Stomach (tissue), 9 donors: Measurements from ENCODE around the gene JAG1. TPM values are rescaled to one million over a fixed set of nuclear protein-coding genes. Genes with fewer than 3 reads are reported as not detected.

Experiments used
- DNase-seq, 2 donors: peaks; one replicate each; pipeline versions ENCODE4 v3.0.0 to v3.0.0-alpha.2; 2013 to 2019
- H3K27ac ChIP-seq, 5 donors: fragments of 200-600 bp in 4 of 5; sonication (generic) in 4 of 5; one replicate each; pipeline ENCODE4 v1.5.1; 2013 to 2019; ENCODE audit warnings: mild to moderate bottlenecking in 1 of 5, moderate library complexity in 1 of 5
- H3K27me3 ChIP-seq, 3 donors: fragments of 200-600 bp; sonication (generic); one replicate each; pipeline ENCODE4 v1.5.1; 2017 to 2019; ENCODE audit warnings: mixed run types in 1 of 3
- H3K36me3 ChIP-seq, 4 donors: fragments of 200-600 bp; sonication (generic); 1 replicate in 3 of 4; 2 replicates in 1 of 4; pipeline ENCODE4 v1.5.1; 2016 to 2019
- H3K4me1 ChIP-seq, 4 donors: fragments of 200-600 bp; sonication (generic); one replicate each; pipeline ENCODE4 v1.5.1; 2016 to 2019
- H3K4me3 ChIP-seq, 4 donors: fragments of 200-600 bp; sonication (generic) in 3 of 4; one replicate each; pipeline ENCODE4 v1.5.1; 2016 to 2019; ENCODE audit warnings: mild to moderate bottlenecking in 1 of 4
- H3K9me3 ChIP-seq, 4 donors: fragments of 200-600 bp; sonication (generic); one replicate each; pipeline ENCODE4 v1.5.1; 2016 to 2019
- EP300 ChIP-seq: sonication (generic); formaldehyde crosslinking; IDR thresholded peaks from one replicate; pipeline ENCODE4 v1.6.1; 2017; ENCODE audit warnings: antibody characterized with exemption
- POLR2A ChIP-seq, 4 donors: fragments of 450-650 bp; IDR thresholded peaks; one replicate each; pipeline ENCODE4 v1.6.1; 2016; ENCODE audit warnings: antibody characterized with exemption in 4 of 4, control low read depth in 2 of 4, mild to moderate bottlenecking in 1 of 4, moderate library complexity in 1 of 4
- POLR2AphosphoS5 ChIP-seq, 3 donors: sonication (generic); formaldehyde crosslinking; IDR thresholded peaks; one replicate each; pipeline ENCODE4 v1.6.1; 2016; ENCODE audit warnings: antibody characterized with exemption in 3 of 3
- WGBS, 5 donors: extraction: QIAGEN DNeasy Blood & Tissue Kit in 3 of 5; methylation state at CpG; one replicate each; pipeline versions ENCODE4 v1.1.5 to v1.1.7; 2013 to 2018; 5-methylcytosine and 5-hydroxymethylcytosine counted together
- intact Hi-C: fragments of 100-400 bp; cut with DNase I; formaldehyde crosslinking; loops from one replicate; pipeline ENCODE4 v1.15.1; 2023; ENCODE audit warnings: low total_unique reads
- polyA plus RNA-seq, 3 donors: library from polyadenylated mRNA; stranded (reverse); fragments of 200-250 nt; gene quantifications; one replicate each; pipeline ENCODE4 v1.2.3, GENCODE V29; 2013
- total RNA-seq, 5 donors: library from RNA; depleted of rRNA; stranded (reverse); fragments of >200 nt; gene quantifications; one replicate each; pipeline versions ENCODE4 v1.1.0 to v1.2.3, GENCODE V29; 2014 to 2016
- TF ChIP-seq, protein P1 (sequence below), 7 experiments: fragments of 450-650 bp in 4 of 7; fragments of 200-600 bp in 3 of 7; sonication (generic) in 3 of 7; IDR thresholded peaks; one replicate each; pipeline ENCODE4 v1.5.1; 2016 to 2019; ENCODE audit warnings: antibody characterized with exemption in 7 of 7, control low read depth in 2 of 7, mild to moderate bottlenecking in 1 of 7
- donor health status: healthy with polysubstance abuse.
- donor health status: Bipolar disorder and iron deficiency.
- donor health status: healthy.

JAG1 gene
- total and polyA plus RNA-seq, 8 donors = 5.2 to 133 (median 62.2) TPM

DNA sequence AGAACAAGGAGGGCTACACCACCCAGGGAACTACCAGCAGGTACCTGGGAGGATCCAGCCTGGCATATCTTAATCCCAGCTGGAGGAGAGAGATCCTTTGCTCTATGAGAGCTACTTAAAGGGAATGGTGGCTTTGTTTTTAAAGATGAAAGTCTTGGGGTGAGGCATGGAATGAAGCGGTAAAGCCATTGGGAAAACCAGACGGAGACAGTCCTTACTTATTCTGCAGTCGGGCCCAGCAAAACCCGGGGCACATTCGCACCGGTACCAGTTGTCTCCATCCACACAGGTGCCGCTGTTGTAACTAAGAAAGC is 30.3 kb downstream of the JAG1 start:
- H3K36me3 ChIP-seq = peaks cover 95 to 99% (median 98%) of the 10 kb centered on the region in 4 donors
- peaks cover 5 to 44% (median 21%) of the 10 kb centered on the region in 4 donors for H3K4me1 ChIP-seq
- H3K27me3 ChIP-seq = no peaks in the 10 kb centered on the region
- intact Hi-C loops = no loop called here
- WGBS, 5 donors = 89 to 99% (median 98%) methylated on average over 7 of the region's 7 CpGs
- TF ChIP-seq, protein P1, sequence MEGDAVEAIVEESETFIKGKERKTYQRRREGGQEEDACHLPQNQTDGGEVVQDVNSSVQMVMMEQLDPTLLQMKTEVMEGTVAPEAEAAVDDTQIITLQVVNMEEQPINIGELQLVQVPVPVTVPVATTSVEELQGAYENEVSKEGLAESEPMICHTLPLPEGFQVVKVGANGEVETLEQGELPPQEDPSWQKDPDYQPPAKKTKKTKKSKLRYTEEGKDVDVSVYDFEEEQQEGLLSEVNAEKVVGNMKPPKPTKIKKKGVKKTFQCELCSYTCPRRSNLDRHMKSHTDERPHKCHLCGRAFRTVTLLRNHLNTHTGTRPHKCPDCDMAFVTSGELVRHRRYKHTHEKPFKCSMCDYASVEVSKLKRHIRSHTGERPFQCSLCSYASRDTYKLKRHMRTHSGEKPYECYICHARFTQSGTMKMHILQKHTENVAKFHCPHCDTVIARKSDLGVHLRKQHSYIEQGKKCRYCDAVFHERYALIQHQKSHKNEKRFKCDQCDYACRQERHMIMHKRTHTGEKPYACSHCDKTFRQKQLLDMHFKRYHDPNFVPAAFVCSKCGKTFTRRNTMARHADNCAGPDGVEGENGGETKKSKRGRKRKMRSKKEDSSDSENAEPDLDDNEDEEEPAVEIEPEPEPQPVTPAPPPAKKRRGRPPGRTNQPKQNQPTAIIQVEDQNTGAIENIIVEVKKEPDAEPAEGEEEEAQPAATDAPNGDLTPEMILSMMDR (IDR thresholded peaks at IDR 0.05) = no peak
- TF ChIP-seq POLR2A (IDR thresholded peaks at IDR 0.05) = no peak
- TF ChIP-seq EP300 = no peak
- TF ChIP-seq POLR2AphosphoS5 (IDR thresholded peaks at IDR 0.05) = no peak
- H3K4me3 ChIP-seq = no peak overlapping the region
- H3K27ac ChIP-seq = peak overlapping the region in 4 of 5 donors; percentile 2 to 44 (median 30)
- DNase-seq = no peak
- H3K9me3 ChIP-seq = no peaks in the 10 kb centered on the region

DNA sequence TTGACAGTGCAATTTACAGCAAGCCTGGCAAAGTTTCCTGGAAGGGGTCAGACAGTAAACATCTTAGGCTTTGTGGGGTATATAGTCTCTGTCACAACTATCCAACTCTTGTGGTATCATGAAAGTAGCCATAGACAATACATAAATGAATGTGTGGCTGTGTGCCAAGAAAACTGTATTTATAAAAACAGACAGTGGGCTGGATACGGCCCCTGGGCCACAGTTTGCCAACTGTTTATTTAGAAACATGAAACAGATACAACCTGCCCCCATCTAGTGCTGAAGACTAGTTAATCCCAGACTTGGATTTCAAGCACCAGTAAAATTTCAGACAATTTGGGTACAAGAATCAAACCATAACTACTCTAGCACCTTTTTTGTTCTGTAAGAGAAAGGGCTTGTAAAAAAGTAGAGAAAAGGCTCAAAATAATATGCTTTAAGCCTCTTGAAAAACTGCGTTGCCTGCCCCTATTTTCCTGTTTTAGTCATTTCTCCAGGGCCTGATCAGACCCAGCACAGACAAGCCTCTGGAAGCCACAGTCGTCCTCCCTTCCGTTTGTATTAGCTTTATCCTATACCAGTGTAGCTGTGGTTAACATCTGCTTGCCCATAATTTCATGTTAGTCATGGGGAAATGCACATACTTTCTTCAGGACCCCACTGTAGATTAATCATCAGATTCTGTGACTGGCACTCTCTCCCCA is 30.8 kb downstream of the JAG1 start:
- H3K9me3 ChIP-seq = no peaks in the 10 kb centered on the region
- TF ChIP-seq POLR2A (IDR thresholded peaks at IDR 0.05) (no peak), EP300 (no peak), POLR2AphosphoS5 (IDR thresholded peaks at IDR 0.05) (no peak)
- TF ChIP-seq, protein P1 (IDR thresholded peaks at IDR 0.05) = no peak
- peak overlapping the region in 4 of 5 donors; percentile 2 to 44 (median 19) for H3K27ac ChIP-seq
- WGBS, 5 donors = 53 to 74% (median 56%) methylated on average over 4 of the region's 4 CpGs
- DNase-seq = no peak
- peaks cover 90 to 99% (median 93%) of the 10 kb centered on the region in 4 donors for H3K36me3 ChIP-seq
- no peak overlapping the region for H3K4me3 ChIP-seq
- intact Hi-C loops = no loop called here
- H3K4me1 ChIP-seq = peaks cover 6 to 49% (median 24%) of the 10 kb centered on the region in 4 donors
- H3K27me3 ChIP-seq = no peaks in the 10 kb centered on the region

DNA sequence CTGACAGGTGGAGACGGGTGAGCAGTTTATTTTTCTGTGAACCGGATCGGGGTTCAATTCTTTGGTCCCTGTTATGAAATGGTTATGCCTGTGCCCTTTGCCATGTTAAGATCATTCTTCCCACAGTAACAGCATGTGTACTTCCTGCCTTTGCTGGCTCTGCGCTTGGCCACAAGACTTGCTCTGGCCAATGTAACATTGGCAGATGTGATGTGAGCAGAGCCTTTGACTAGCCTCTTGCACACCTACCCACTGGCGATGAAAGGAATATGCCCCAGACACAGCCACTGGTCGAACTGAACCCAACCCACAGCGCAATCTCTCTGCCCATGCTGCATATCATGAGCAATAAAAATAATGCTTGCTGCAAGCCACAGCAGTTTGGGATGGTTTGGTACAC is 31.9 kb downstream of the JAG1 start:
- peaks cover 78 to 93% (median 82%) of the 10 kb centered on the region in 4 donors for H3K36me3 ChIP-seq
- peaks cover 16 to 61% (median 36%) of the 10 kb centered on the region in 4 donors for H3K4me1 ChIP-seq
- H3K27me3 ChIP-seq = no peaks in the 10 kb centered on the region
- no peaks in the 10 kb centered on the region for H3K9me3 ChIP-seq
- WGBS, 5 donors = 83 to 94% (median 92%) methylated on average over 7 of the region's 7 CpGs
- no peak for DNase-seq
- H3K27ac ChIP-seq = no peak overlapping the region
- intact Hi-C loops = no loop called here
- no peak overlapping the region for H3K4me3 ChIP-seq
- TF ChIP-seq EP300 (no peak), POLR2A (IDR thresholded peaks at IDR 0.05) (no peak), POLR2AphosphoS5 (IDR thresholded peaks at IDR 0.05) (peak in 1 of 3 donors; percentile 26)

DNA sequence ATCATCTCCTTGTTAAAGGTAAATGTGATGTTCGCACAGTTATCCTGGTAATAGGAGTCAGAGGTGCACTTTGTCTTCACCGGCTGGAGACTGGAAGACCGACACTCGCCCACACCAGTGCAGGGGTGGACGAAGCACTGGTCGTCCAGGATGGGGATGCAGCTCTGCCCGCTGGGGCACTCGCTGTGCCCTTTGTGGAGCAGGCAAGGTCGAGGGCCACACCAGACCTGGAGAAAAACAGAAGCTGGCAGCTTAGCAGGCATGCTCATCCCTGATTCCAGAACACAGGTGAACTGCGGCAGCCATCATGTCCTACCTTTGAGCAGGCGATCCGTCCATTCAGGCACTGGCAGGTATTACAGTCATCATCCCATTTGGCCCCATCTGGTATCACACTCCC is 32.3 kb downstream of the JAG1 start:
- intact Hi-C loops = no loop called here
- Histone ChIP-seq H3K4me3 (no peak overlapping the region), H3K9me3 (no peaks in the 10 kb centered on the region), H3K27me3 (no peaks in the 10 kb centered on the region), H3K27ac (peak overlapping the region in 1 of 5 donors; percentile 85), H3K36me3 (peaks cover 74 to 88% (median 78%) of the 10 kb centered on the region in 4 donors), H3K4me1 (peaks cover 20 to 65% (median 40%) of the 10 kb centered on the region in 4 donors)
- DNase-seq = no peak
- WGBS, 5 donors = 90 to 95% (median 92%) methylated on average over 12 of the region's 12 CpGs
- TF ChIP-seq POLR2A (IDR thresholded peaks at IDR 0.05) (no peak), EP300 (no peak), POLR2AphosphoS5 (IDR thresholded peaks at IDR 0.05) (no peak)
- TF ChIP-seq, protein P1 (IDR thresholded peaks at IDR 0.05) = no peak

DNA sequence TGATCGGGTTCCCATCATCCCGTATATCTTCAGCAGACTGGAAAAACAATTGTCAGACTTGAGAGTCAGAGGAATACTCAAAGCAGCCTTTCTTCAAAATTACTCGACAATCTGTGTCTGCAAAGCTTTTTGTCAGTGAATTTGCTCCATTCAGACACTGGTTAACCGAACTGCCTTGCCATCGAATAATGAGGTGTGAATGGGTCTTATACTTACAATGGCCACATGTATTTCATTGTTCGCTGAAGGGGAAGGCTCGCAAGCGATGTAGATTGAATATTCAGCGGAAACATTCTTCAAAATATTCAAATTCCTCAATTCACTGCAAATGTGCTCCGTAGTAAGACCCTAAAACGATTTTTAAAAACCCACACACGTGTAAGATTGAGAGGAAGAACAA is 32.9 kb downstream of the JAG1 start:
- no peaks in the 10 kb centered on the region for H3K9me3 ChIP-seq
- no peak for TF ChIP-seq EP300
- TF ChIP-seq POLR2A (IDR thresholded peaks at IDR 0.05) = no peak
- TF ChIP-seq, protein P1 (IDR thresholded peaks at IDR 0.05) = no peak
- TF ChIP-seq POLR2AphosphoS5 (IDR thresholded peaks at IDR 0.05) = no peak
- no peak for DNase-seq
- H3K4me3 ChIP-seq = no peak overlapping the region
- peaks cover 68 to 83% (median 72%) of the 10 kb centered on the region in 4 donors for H3K36me3 ChIP-seq
- no peaks in the 10 kb centered on the region for H3K27me3 ChIP-seq
- peak overlapping the region in 1 of 5 donors; percentile 85 for H3K27ac ChIP-seq
- 87 to 91% (median 90%) methylated on average over 12 of the region's 12 CpGs for WGBS, 5 donors
- peaks cover 25 to 70% (median 45%) of the 10 kb centered on the region in 4 donors for H3K4me1 ChIP-seq
- intact Hi-C loops = no loop called here
